ES-I3 (cell line): ENCODE measurements around the gene ASCL4.

Experiments
- H3K36me3 ChIP-seq: 2 replicates; pipeline ENCODE4 v1.6.1; 2013; ENCODE audit warnings: mild to moderate bottlenecking, low read length, control low read depth, moderate library complexity; ENCODE audit not compliant: insufficient read depth
- H3K4me1 ChIP-seq: 2 replicates; pipeline ENCODE4 v1.6.1; 2013; ENCODE audit warnings: mild to moderate bottlenecking, control low read depth, low read length; ENCODE audit not compliant: insufficient read depth
- H3K9ac ChIP-seq: 2 replicates; pipeline ENCODE4 v1.6.1; 2013; ENCODE audit warnings: low read depth, mild to moderate bottlenecking, low read length, moderate library complexity
- H3K9me3 ChIP-seq: 2 replicates; pipeline ENCODE4 v1.6.1; 2013; ENCODE audit warnings: mild to moderate bottlenecking, low read length, moderate library complexity; ENCODE audit not compliant: control insufficient read depth, insufficient read depth

The ASCL4 gene

DNA sequence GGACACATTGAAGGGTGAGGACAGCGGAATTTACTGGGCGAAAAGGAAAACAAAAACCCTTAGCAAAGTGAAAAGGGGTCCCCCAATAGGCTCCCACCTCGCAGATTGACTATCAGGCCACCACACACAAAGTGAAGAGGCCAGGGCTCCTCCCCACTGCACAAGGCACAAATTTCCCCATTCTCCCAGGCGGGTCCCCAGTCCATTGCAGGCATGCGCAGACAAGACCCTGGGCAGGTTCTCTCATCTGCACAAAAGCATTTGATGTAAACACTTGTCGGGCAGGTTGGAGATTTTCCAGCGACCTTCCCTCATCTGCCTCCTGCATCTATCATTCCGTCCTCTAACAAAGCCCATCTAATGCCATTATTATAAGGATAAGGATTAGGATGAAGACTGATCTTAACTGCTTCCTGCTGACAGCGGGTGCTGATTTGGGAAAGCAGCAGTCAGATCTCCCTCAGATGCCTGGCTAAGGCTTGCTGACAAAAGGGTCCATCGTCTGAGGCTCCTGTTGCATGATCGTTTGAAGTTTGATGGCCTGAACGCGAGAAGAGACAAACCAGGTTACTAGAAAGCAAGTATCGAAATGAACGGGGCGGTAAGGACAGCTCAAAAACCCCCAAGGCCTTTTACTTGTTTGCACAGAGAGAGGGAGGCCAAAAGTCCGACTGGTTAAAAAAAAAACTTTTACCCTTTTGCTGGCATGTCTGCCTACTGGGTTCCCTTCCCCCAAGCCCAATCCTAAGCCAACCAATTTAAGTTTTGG, 14.4 kb downstream of the ASCL4 start:
- peaks cover 4% of the 10 kb centered on the region; the same call in 1 of the 2 replicates for H3K9me3 ChIP-seq
- no peaks in the 10 kb centered on the region for H3K4me1 ChIP-seq
- no peak overlapping the region for H3K9ac ChIP-seq

GRCh38 chr12:107791465-107792089, 17.1 kb downstream of the ASCL4 start:
- Histone ChIP-seq H3K36me3 (no peaks in the 10 kb centered on the region; the same call in 1 of the 2 replicates), H3K9me3 (peaks cover 4% of the 10 kb centered on the region; the same call in 1 of the 2 replicates), H3K9ac (no peak overlapping the region), H3K4me1 (no peaks in the 10 kb centered on the region)

More for the DNA sequence above, 14.4 kb downstream of the ASCL4 start:
- H3K36me3 ChIP-seq, result no peaks in the 10 kb centered on the region; the same call in 1 of the 2 replicates

- Histone ChIP-seq H3K4me1 (no peaks in the 10 kb centered on the region), H3K9ac (no peak overlapping the region), H3K9me3 (peaks cover 4% of the 10 kb centered on the region; the same call in 1 of the 2 replicates), H3K36me3 (no peaks in the 10 kb centered on the region; the same call in 1 of the 2 replicates)
Observed at GRCh38 chr12:107794451-107794850, 19.9 kb downstream of the ASCL4 start.

GRCh38 chr12:107798580-107798979, 24.1 kb downstream of the ASCL4 start:
- H3K4me1 ChIP-seq, result no peaks in the 10 kb centered on the region
- no peaks in the 10 kb centered on the region for H3K36me3 ChIP-seq
- H3K9ac ChIP-seq, result no peak overlapping the region
- H3K9me3 ChIP-seq, result no peaks in the 10 kb centered on the region; the same call in 1 of the 2 replicates

GRCh38 chr12:107801150-107801549, 26.6 kb downstream of the ASCL4 start:
- H3K9ac ChIP-seq, result no peak overlapping the region
- H3K4me1 ChIP-seq, result no peaks in the 10 kb centered on the region
- no peaks in the 10 kb centered on the region for H3K9me3 ChIP-seq
- H3K36me3 ChIP-seq, result no peaks in the 10 kb centered on the region

GRCh38 chr12:107803092-107803491, 28.6 kb downstream of the ASCL4 start:
- Histone ChIP-seq H3K9ac (no peak overlapping the region), H3K9me3 (no peaks in the 10 kb centered on the region), H3K36me3 (no peaks in the 10 kb centered on the region), H3K4me1 (no peaks in the 10 kb centered on the region)

- no peaks in the 10 kb centered on the region for H3K36me3 ChIP-seq
- H3K9ac ChIP-seq, result no peak overlapping the region
- H3K4me1 ChIP-seq, result no peaks in the 10 kb centered on the region
- H3K9me3 ChIP-seq, result no peaks in the 10 kb centered on the region
Observed at GRCh38 chr12:107805488-107806180, 31.1 kb downstream of the ASCL4 start.

- H3K9ac ChIP-seq, result no peak overlapping the region
- H3K4me1 ChIP-seq, result no peaks in the 10 kb centered on the region
- H3K9me3 ChIP-seq, result no peaks in the 10 kb centered on the region
- H3K36me3 ChIP-seq, result no peaks in the 10 kb centered on the region
Observed at GRCh38 chr12:107807471-107808150, 33.1 kb downstream of the ASCL4 start.

- H3K9ac ChIP-seq, result no peak overlapping the region
- no peaks in the 10 kb centered on the region for H3K36me3 ChIP-seq
- peaks cover 2% of the 10 kb centered on the region; the same call in 1 of the 2 replicates for H3K9me3 ChIP-seq
- H3K4me1 ChIP-seq, result no peaks in the 10 kb centered on the region
Observed at GRCh38 chr12:107817250-107817649, 42.7 kb downstream of the ASCL4 start.

- no peaks in the 10 kb centered on the region for H3K36me3 ChIP-seq
- H3K4me1 ChIP-seq, result no peaks in the 10 kb centered on the region
- H3K9me3 ChIP-seq, result peaks cover 2% of the 10 kb centered on the region; the same call in 1 of the 2 replicates
- H3K9ac ChIP-seq, result no peak overlapping the region
Observed at GRCh38 chr12:107818984-107819383, 44.5 kb downstream of the ASCL4 start.

GRCh38 chr12:107822356-107822755, 47.9 kb downstream of the ASCL4 start:
- H3K36me3 ChIP-seq, result no peaks in the 10 kb centered on the region
- H3K4me1 ChIP-seq, result no peaks in the 10 kb centered on the region
- peaks cover 8% of the 10 kb centered on the region for H3K9me3 ChIP-seq

More at GRCh38 chr12:107822356-107822755, 47.9 kb downstream of the ASCL4 start:
- peak overlapping the region; percentile 7; the same call in 1 of the 2 replicates for H3K9ac ChIP-seq
